Measurements from ENCODE around the gene NEK10.

Gene NEK10

GRCh38 chr3:27221264-27221932, 147.8 kb downstream of the NEK10 start:
- Histone ChIP-seq H3K9me3 (ENCODE audit: low read length) (no peaks in the 10 kb centered on the region), H3K36me3 (ENCODE audit: insufficient read depth, low read length) (no peaks in the 10 kb centered on the region), H3K4me1 (ENCODE audit: insufficient read depth, low read length) (no peaks in the 10 kb centered on the region), H3K27me3 (ENCODE audit: insufficient read depth, low read length) (no peaks in the 10 kb centered on the region), H2AFZ (ENCODE audit: low read depth, low read length) (no peak overlapping the region), H3K4me3 (ENCODE audit: low read length) (no peak overlapping the region)

GRCh38 chr3:27220166-27220565, 149.0 kb downstream of the NEK10 start:
- no peaks in the 10 kb centered on the region for H3K4me1 ChIP-seq (ENCODE audit: insufficient read depth, low read length)
- H3K4me3 ChIP-seq (ENCODE audit: low read length) = no peak overlapping the region
- H2AFZ ChIP-seq (ENCODE audit: low read depth, low read length) = no peak overlapping the region
- H3K9me3 ChIP-seq (ENCODE audit: low read length) = no peaks in the 10 kb centered on the region
- H3K36me3 ChIP-seq (ENCODE audit: insufficient read depth, low read length) = no peaks in the 10 kb centered on the region
- H3K27me3 ChIP-seq (ENCODE audit: insufficient read depth, low read length) = no peaks in the 10 kb centered on the region

- Histone ChIP-seq H3K4me1 (ENCODE audit: insufficient read depth, low read length) (no peaks in the 10 kb centered on the region), H3K4me3 (ENCODE audit: low read length) (no peak overlapping the region), H3K9me3 (ENCODE audit: low read length) (no peaks in the 10 kb centered on the region), H2AFZ (ENCODE audit: low read depth, low read length) (no peak overlapping the region), H3K27me3 (ENCODE audit: insufficient read depth, low read length) (no peaks in the 10 kb centered on the region), H3K36me3 (ENCODE audit: insufficient read depth, low read length) (no peaks in the 10 kb centered on the region)
Observed at GRCh38 chr3:27219127-27219845, 149.9 kb downstream of the NEK10 start.

GRCh38 chr3:27216955-27217552, 152.1 kb downstream of the NEK10 start:
- Histone ChIP-seq H3K9me3 (ENCODE audit: low read length) (no peaks in the 10 kb centered on the region), H3K4me1 (ENCODE audit: insufficient read depth, low read length) (no peaks in the 10 kb centered on the region), H3K4me3 (ENCODE audit: low read length) (no peak overlapping the region), H2AFZ (ENCODE audit: low read depth, low read length) (no peak overlapping the region), H3K27me3 (ENCODE audit: insufficient read depth, low read length) (no peaks in the 10 kb centered on the region), H3K36me3 (ENCODE audit: insufficient read depth, low read length) (no peaks in the 10 kb centered on the region)

GRCh38 chr3:27216295-27216855, 152.8 kb downstream of the NEK10 start:
- Histone ChIP-seq H2AFZ (ENCODE audit: low read depth, low read length) (no peak overlapping the region), H3K4me1 (ENCODE audit: insufficient read depth, low read length) (no peaks in the 10 kb centered on the region)

GRCh38 chr3:27213450-27213849, 155.7 kb downstream of the NEK10 start:
- H3K27me3 ChIP-seq (ENCODE audit: insufficient read depth, low read length) = no peaks in the 10 kb centered on the region
- H3K4me1 ChIP-seq (ENCODE audit: insufficient read depth, low read length) = no peaks in the 10 kb centered on the region
- H3K9me3 ChIP-seq (ENCODE audit: low read length) = no peaks in the 10 kb centered on the region
- H3K4me3 ChIP-seq (ENCODE audit: low read length) = no peak overlapping the region
- H3K36me3 ChIP-seq (ENCODE audit: insufficient read depth, low read length) = no peaks in the 10 kb centered on the region
- H2AFZ ChIP-seq (ENCODE audit: low read depth, low read length) = no peak overlapping the region

More at GRCh38 chr3:27216295-27216855, 152.8 kb downstream of the NEK10 start:
- Histone ChIP-seq H3K36me3 (ENCODE audit: insufficient read depth, low read length) (no peaks in the 10 kb centered on the region), H3K9me3 (ENCODE audit: low read length) (no peaks in the 10 kb centered on the region), H3K4me3 (ENCODE audit: low read length) (no peak overlapping the region), H3K27me3 (ENCODE audit: insufficient read depth, low read length) (no peaks in the 10 kb centered on the region)

- Histone ChIP-seq H3K4me1 (ENCODE audit: insufficient read depth, low read length) (no peaks in the 10 kb centered on the region), H2AFZ (ENCODE audit: low read depth, low read length) (no peak overlapping the region), H3K27me3 (ENCODE audit: insufficient read depth, low read length) (no peaks in the 10 kb centered on the region), H3K4me3 (ENCODE audit: low read length) (no peak overlapping the region), H3K36me3 (ENCODE audit: insufficient read depth, low read length) (no peaks in the 10 kb centered on the region), H3K9me3 (ENCODE audit: low read length) (no peaks in the 10 kb centered on the region)
Observed at GRCh38 chr3:27209617-27210264, 159.4 kb downstream of the NEK10 start.

GRCh38 chr3:27208961-27209616, 160.1 kb downstream of the NEK10 start:
- Histone ChIP-seq H3K4me3 (ENCODE audit: low read length) (no peak overlapping the region), H3K9me3 (ENCODE audit: low read length) (no peaks in the 10 kb centered on the region), H3K27me3 (ENCODE audit: insufficient read depth, low read length) (no peaks in the 10 kb centered on the region), H2AFZ (ENCODE audit: low read depth, low read length) (no peak overlapping the region), H3K36me3 (ENCODE audit: insufficient read depth, low read length) (no peaks in the 10 kb centered on the region), H3K4me1 (ENCODE audit: insufficient read depth, low read length) (no peaks in the 10 kb centered on the region)

- H3K9me3 ChIP-seq (ENCODE audit: low read length) = no peaks in the 10 kb centered on the region
Observed at GRCh38 chr3:27202959-27203358, 166.2 kb downstream of the NEK10 start.

GRCh38 chr3:27201492-27201891, 167.7 kb downstream of the NEK10 start:
- Histone ChIP-seq H3K9me3 (ENCODE audit: low read length) (no peaks in the 10 kb centered on the region), H3K4me3 (ENCODE audit: low read length) (no peak overlapping the region), H3K4me1 (ENCODE audit: insufficient read depth, low read length) (no peaks in the 10 kb centered on the region), H2AFZ (ENCODE audit: low read depth, low read length) (no peak overlapping the region), H3K27me3 (ENCODE audit: insufficient read depth, low read length) (no peaks in the 10 kb centered on the region), H3K36me3 (ENCODE audit: insufficient read depth, low read length) (no peaks in the 10 kb centered on the region)

More at GRCh38 chr3:27202959-27203358, 166.2 kb downstream of the NEK10 start:
- Histone ChIP-seq H3K36me3 (ENCODE audit: insufficient read depth, low read length) (no peaks in the 10 kb centered on the region), H3K27me3 (ENCODE audit: insufficient read depth, low read length) (no peaks in the 10 kb centered on the region), H3K4me1 (ENCODE audit: insufficient read depth, low read length) (no peaks in the 10 kb centered on the region), H3K4me3 (ENCODE audit: low read length) (no peak overlapping the region), H2AFZ (ENCODE audit: low read depth, low read length) (no peak overlapping the region)

GRCh38 chr3:27200721-27201489, 168.3 kb downstream of the NEK10 start:
- H3K9me3 ChIP-seq (ENCODE audit: low read length) = no peaks in the 10 kb centered on the region
- H3K36me3 ChIP-seq (ENCODE audit: insufficient read depth, low read length) = no peaks in the 10 kb centered on the region
- H3K4me1 ChIP-seq (ENCODE audit: insufficient read depth, low read length) = no peaks in the 10 kb centered on the region
- no peak overlapping the region for H3K4me3 ChIP-seq (ENCODE audit: low read length)
- no peaks in the 10 kb centered on the region for H3K27me3 ChIP-seq (ENCODE audit: insufficient read depth, low read length)
- H2AFZ ChIP-seq (ENCODE audit: low read depth, low read length) = no peak overlapping the region

- no peaks in the 10 kb centered on the region for H3K36me3 ChIP-seq (ENCODE audit: insufficient read depth, low read length)
- no peaks in the 10 kb centered on the region for H3K27me3 ChIP-seq (ENCODE audit: insufficient read depth, low read length)
- no peak overlapping the region for H3K4me3 ChIP-seq (ENCODE audit: low read length)
- H2AFZ ChIP-seq (ENCODE audit: low read depth, low read length) = no peak overlapping the region
- H3K4me1 ChIP-seq (ENCODE audit: insufficient read depth, low read length) = no peaks in the 10 kb centered on the region
- H3K9me3 ChIP-seq (ENCODE audit: low read length) = no peaks in the 10 kb centered on the region
Observed at GRCh38 chr3:27194861-27195483, 174.2 kb downstream of the NEK10 start.

Data from neuron (in vitro differentiated cells).